Dedifferentiated amniotic fluid mesenchymal stem cell (primary cell): ENCODE measurements around the gene ICAM3.
"Not testable (repeated sequence)": the region's sequence is repeated elsewhere in the genome, so short reads cannot be mapped to it uniquely, and the experiment has no call there.

Source experiments
- DNase-seq: peaks from one replicate; pipeline ENCODE4 v3.0.0-alpha.2; 2016; ENCODE audit errors: extremely low spot score

The ICAM3 gene, protein sequence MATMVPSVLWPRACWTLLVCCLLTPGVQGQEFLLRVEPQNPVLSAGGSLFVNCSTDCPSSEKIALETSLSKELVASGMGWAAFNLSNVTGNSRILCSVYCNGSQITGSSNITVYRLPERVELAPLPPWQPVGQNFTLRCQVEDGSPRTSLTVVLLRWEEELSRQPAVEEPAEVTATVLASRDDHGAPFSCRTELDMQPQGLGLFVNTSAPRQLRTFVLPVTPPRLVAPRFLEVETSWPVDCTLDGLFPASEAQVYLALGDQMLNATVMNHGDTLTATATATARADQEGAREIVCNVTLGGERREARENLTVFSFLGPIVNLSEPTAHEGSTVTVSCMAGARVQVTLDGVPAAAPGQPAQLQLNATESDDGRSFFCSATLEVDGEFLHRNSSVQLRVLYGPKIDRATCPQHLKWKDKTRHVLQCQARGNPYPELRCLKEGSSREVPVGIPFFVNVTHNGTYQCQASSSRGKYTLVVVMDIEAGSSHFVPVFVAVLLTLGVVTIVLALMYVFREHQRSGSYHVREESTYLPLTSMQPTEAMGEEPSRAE

DNA sequence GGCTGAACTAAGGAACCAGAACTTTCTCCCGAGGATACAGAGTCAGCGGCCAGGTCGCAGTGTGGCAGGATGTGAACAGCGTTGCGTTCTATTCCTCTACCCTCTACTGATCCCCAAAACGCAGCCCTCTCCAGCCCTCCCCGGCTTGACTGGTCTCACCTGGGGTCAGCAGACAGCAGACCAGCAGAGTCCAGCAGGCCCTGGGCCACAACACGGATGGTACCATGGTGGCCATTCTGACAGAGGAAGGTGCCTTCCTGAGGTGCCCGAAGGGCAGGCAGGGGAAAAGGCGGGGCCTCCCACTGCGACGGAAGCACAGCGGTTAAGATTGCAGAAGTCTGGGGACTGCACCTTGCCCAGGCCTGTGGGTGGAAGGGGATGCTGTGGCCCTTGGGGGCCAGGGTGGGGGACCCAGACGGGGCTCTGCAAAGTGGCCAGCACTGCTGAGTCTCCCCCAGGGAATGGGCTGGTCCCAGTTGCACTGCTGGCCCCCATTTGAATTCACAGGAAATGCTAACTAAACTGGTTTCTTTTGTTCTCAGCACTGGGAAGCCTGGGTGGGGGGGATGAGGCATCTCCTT, at the start of gene ICAM3:
Gene ICAM3, minus strand, starts transcription at position 245 of the 581 bp plus-strand sequence. Its CDS starts 10 bp downstream, at position 235.
- no peak for DNase-seq

DNA sequence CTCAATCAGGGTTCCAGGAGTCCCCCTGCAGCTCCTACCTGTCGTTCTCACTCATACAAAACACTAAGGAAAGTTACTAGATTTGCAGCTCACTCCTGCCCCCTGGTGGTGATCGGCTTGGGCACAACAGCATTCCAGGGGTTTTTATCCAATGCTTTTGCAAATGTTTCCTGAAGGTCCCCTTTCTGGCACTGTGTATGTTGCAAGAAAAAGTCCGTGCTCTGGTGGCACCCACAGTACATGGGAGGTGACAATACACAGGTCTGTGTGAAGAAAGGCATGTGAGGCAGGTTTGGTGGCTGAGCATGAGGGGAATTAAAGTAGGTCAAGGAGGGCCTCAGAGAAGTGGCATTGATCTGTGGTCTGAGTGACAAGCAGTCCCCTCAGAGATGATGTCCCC, 49.5 kb upstream of the ICAM3 start:
- peak; percentile 76 for DNase-seq

DNA sequence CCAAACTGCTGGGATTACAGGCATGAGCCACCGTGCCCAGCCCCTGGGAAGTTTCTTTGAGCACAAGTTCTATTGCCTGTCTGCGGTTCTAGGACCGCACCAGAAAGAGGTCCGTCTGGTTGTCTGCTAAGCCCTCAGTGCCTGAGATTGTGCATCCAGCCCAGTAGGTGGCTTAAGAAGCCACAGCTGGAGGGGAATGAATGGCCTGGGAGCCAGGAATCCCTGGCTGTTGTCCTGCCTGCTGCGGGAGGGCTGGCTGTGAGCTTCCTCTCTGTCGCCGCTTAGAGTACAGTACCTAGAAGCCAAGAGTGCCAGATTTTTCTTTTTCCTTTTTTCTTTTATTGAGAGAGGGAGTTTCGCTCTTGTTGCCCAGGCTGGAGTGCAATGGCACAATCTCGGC, 45.2 kb upstream of the ICAM3 start:
- DNase-seq: no peak

DNA sequence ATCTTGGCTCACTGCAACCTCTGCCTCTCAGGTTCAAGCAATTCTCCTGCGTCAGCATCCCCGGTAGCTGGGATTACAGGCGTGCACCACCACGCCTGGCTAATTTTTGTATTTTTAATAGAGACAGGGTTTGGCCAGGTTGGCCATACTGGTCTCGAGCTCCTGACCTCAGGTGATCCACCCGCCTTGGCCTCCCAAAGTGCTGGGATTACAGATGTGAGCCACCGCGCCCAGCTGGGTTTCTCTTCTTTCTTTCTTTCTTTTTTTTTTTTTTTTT, 43.7 kb upstream of the ICAM3 start:
- DNase-seq: not testable (repeated sequence)

DNA sequence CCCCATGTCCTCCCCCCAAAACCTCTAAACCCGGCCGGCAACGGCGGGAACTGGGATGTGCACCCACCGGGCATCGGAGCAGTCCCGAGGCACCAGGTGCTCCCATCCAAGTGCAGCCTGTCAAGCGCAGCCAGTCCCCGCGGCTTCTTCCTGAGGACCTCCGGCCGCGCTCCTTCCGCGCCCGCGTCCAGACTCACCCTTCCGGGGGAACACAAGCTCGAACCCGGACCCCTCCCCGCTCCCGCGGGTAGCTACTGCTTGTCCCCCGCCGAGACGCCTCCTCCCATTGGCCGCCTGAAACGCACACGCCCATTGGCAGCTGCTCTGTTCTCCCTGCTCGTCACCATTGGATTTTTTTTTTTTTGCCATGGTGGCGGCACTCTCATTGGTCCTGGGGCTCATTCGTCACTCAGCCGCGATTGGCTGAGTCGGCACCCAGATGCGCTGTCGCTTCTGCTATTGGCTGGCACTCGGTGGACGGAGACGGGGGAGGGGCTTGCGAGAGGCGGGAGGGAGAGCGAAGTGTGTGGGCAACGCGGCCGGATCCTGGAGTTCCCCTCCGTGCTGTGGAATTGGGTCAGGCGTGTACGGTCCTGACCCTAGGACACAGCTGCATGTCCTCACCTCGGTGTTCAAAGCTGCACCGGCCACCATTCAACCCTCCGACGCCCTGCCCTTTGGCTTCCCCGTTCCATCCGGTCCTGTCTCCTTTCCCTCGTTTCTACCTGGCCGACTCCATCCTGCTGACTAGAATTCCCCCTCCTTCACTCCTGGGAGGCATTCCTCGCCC, 41.1 kb upstream of the ICAM3 start, which contains the start of gene TYK2:
Gene TYK2, minus strand, starts transcription at position 260 of the 790 bp plus-strand sequence. CDS start 2,166 bp downstream, outside the sequence.
- DNase-seq: peak; percentile 98

DNA sequence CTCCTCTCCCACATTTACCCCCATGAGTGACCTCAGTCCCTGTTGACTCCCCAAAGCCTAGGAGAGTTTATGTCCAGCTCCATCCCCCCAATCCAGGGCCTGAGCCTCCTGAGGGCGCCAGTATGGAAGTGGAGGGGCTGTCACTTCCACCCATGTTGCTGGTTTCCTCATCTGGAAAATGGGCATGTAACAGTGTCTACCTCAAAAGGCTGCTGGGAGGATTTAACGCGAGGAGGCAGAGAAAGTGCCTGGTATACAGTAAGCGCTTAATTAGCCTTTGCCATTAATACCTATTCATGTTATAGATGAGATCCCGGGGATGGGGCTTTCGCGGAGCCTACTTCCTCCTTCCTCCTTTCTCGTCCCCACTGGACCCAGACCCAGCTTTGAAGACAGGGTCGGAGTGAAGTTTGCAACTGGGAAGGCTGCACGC, 40.5 kb upstream of the ICAM3 start:
- no peak for DNase-seq

DNA sequence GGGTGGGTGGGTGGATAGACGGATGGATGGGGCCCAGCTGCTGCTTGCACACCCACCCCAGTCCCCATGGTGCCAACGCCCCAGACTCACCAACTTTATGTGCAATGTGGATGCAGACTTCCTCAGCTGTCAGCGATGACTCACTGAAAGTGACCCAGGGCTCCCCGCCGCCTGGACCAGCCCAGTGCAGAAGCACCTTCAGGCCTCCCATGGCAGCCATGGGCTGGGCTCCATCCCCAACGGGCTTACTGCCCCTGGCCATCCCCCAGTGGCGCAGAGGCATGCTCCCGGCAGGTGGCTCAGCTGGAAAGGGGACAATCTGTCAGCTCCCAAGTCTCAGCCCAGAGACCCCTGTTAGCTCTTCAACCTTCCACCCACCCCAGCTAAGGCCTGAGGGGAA, 38.7 kb upstream of the ICAM3 start:
- no peak for DNase-seq

DNA sequence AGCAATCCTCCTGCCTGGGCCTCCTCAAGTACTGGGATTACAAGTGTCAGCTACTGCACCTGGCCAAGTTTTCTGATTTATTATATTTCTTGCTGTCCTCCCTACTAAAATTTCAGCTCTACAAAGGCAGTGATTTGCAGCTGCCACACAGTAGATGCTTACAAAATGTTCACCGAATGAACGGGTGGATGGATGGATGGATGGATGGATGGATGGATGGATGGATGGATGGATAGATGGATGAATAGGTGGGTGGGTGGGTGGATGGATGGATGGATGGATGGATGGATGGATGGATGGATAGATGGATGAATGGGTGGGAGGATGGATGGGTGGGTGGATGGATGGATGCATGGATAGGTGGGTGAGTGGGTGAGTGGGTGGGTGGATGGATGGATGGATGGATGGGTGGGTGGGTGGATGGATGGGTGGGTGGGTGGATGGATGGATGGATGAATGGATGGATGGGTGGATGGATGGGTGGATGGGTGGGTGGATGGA, 37.8 kb upstream of the ICAM3 start:
- not testable (repeated sequence) for DNase-seq

DNA sequence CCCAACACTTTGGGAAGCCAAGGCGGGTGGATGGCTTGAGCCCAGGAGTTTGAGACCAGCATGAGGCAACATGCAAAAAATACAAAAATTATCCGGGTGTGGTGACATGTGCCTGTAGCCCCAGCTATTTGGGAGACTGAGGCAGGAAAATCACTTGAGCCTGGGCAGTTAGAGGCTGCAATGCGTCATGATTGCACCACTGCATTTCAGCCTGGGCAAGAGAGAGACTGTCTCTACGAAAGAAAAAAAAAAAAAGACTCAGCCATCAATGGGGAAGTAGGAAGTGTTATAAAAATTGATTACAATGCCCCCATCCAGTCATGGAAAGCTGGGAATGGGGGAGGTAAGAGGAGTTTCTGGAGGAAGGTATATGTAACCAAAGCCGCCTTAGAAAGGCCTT, 35.5 kb upstream of the ICAM3 start:
- DNase-seq: no peak

DNA sequence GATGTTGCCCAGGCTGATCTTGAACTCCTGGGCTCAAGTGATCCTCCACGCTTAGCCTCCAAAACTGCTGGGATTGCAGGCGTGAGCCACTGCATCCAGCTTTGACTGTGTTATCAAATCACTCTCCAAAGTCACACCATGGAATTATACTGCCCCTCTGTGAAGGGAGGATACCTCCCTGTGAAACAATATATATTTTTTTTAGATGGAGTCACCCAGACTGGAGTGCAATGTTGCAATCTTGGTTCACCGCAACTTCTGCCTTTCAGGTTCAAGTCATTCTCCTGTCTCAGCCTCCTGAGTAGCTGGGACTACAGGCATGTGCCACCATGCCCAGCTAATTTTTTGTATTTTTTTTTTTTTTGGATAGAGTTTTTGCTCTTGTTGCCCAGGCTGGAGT, 33.3 kb upstream of the ICAM3 start:
- no peak for DNase-seq

DNA sequence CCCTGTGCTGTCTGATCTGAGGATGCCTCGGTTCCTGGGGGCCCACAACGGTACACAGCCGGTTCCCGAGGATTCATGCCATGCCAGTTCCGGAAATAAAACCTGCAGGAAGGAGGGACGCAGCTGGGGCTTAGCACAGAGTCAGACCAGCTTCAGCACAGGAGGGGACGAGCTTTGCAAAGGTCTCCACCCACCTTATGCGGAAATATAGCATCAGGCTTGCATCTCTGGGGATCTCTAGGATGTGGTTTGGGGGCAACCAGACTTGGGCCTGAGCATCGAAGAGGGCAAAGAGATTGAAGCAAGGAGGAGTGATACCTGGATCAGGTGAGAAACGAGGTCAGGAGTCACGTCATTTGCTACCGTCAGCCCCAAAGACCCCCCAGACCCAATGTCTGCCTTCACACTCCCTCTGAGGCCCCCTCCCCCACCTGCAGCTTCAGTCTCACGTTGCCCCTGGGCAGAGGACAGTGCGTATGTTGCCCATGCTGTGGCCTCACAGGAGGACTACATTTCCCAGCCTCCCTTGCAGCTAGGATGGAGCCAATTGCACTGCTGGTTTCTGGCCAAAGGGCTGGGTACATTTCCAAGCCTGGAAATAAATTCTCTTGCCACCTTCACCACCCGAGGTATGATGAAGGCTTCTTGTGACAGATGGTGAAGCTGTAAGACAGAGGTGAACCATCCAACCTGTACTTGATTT, 28.8 kb upstream of the ICAM3 start:
- no peak for DNase-seq

DNA sequence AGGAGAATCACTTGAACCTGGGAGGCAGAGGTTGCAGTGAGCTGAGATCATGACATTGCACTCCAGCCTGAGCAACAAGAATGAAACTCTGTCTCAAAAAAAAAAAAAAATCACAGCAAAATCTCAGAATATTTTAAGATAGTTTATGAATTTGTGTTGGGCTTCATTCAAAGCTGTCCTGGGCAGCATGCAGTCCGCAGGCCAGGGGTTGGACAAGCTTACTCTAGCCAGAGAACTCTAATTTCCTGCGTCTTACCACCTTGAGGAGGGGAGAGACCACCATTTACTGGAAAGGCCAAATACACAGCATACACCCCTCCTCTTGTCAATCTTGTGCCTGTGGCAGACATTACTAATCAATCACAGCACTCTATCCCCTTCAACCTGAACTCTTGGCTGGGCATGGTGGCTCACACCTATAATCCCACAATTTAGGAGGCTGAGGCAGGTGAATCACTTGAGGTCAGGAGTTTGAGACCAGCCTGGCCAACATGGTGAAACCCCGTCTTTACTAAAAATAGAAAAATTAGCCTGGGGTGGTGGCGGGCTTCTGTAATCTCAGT, 27.6 kb upstream of the ICAM3 start:
- not testable (repeated sequence) for DNase-seq

DNA sequence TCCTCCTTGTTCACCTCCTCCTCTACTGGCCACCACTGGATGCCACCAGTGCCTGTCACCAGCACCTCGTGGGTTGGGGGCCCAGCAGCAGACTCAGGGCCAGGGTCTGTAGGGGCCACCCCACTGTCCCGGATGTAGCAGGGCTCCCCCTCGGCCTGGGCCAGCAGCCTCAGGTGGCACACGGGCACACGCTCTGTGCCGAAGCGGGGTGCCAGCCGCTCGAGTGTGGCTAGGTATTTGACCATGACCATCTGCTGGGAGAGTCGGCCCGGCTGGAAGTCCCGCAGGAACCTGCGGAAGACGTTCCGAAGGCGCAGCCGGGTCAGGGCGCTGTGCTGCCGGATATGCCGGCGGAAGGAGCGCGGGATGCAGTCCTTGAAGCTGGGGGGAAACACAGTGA, 26.1 kb upstream of the ICAM3 start:
- no peak for DNase-seq

DNA sequence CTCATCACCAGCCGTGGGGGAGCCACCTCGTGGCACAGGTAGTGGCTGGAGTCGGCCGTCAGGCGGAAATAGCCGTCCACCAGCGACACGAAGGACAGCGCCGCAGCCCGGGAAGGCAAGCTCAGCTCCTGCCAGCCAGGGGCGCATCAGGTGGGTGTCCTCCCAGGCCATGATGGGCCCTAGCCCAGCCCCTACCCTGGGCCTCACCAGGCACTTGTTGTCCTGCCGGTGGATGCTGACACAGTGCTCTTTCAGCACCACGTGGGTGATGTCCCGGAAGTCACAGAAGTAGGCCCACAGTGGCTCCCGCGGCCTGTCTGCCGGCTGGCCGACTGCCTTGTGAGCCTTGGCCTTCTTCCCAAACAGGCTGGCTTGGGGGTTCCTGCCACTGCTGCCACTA, 25.2 kb upstream of the ICAM3 start:
- no peak for DNase-seq

DNA sequence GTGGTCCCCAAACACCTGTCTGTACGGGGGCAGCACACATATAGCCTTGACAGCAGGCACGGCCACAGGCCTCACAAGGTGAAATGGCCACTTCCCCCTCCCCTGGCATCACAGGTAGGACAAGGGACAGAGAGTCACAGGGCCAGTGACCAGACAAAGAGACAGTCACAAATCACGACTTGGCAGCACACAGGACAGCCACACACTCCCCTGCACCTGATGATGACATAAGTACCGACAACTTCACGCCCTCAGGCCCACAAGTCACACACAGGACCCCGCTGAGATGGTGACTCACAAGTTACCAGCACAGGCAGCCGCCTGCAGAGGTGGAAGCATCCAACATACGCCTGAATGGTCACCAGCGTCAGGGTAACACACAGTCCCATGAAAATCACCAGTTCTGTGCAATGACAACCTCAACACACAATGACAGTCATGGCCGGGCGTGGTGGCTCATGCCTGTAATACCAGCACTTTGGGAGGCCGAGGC, 24.4 kb upstream of the ICAM3 start:
- DNase-seq: no peak

DNA sequence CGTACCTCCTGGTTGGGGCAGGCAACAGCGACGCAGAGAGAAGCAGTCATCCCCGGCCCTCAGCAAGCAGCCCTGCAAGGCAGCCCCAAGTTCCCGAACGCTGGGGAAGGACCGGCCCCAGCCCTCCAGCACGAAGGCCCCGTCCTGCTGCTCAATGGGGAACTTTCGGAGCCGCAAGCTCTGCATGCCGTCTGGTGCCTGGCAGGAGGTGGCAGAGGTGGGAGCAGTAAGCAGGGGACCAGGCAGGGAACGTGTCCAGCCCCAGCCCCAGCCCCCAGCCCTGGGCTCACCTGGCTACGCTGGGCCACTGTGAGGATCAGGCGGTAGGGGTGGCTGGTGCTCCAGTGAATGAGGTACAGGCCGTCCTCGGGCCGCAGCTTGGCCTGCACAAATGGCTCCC, 22.8 kb upstream of the ICAM3 start:
- no peak for DNase-seq

DNA sequence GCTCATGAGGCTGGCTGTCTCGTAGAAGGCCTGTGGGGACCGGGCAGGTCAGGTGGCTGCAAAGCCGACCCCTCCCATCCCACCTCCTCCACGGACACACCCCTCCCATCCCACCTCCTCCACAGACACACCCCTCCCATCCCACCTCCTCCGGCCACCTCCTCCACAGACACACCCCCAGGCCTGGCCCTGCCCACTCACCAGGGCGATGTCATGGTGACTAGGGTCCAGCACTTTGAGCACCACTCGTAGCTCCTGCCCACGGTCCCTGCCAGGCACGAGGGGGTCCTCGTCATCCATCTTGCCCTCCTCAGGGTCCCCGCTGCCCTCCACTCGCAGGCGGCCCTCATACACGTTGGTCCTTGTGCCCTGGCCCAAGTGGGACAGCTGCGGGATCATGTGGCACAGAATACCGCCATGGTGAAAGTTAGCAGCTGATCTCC, 22.2 kb upstream of the ICAM3 start:
- no peak for DNase-seq

DNA sequence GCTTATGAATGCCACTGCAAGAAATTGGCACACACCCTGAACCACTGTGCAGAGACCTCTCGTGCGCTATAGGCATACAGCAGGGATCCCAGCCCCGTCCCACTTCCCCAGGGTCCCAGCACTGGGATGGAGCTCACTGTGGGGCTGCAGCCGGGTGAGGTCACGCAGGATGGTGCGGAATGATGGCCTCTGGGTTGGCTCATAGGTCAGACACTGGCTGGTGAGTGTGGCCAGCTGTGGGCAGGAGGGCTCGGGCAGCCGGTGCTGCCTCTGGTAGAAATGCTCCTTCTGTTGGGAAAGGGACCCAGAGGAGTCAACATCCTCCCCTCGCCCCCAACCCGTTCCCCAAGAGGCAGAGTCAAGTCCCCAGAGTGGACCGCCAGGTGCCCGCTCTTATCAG, 17.0 kb upstream of the ICAM3 start:
- no peak for DNase-seq

DNA sequence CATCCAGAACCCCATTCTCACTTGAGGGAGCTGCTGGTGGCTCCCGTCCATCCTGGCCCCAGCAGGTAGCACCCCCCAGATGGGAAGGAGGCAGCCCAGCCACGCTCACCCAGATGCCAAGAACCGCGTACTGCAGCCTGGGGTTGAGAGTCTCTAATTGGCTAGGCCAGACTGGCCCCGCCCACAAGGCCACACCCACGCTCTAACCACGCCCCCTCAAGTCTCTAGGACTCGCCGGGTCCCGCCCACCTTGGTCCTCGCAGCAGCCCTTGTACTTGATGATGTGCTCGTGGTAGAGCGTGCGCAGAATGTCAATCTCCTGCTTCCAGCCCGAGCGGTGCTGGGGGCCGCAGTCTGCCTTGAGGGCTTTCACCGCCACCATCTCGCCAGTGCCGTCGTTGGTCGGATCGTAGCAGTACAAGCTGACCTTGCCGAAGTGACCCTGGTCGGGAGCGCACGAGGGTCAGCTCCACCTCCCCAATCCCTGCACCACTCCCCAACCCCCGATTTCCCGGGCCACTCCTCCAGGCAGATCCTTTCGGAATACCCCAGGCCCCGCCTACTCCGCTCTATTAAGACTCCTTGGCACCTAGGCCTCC, 14.5 kb upstream of the ICAM3 start:
- no peak for DNase-seq

DNA sequence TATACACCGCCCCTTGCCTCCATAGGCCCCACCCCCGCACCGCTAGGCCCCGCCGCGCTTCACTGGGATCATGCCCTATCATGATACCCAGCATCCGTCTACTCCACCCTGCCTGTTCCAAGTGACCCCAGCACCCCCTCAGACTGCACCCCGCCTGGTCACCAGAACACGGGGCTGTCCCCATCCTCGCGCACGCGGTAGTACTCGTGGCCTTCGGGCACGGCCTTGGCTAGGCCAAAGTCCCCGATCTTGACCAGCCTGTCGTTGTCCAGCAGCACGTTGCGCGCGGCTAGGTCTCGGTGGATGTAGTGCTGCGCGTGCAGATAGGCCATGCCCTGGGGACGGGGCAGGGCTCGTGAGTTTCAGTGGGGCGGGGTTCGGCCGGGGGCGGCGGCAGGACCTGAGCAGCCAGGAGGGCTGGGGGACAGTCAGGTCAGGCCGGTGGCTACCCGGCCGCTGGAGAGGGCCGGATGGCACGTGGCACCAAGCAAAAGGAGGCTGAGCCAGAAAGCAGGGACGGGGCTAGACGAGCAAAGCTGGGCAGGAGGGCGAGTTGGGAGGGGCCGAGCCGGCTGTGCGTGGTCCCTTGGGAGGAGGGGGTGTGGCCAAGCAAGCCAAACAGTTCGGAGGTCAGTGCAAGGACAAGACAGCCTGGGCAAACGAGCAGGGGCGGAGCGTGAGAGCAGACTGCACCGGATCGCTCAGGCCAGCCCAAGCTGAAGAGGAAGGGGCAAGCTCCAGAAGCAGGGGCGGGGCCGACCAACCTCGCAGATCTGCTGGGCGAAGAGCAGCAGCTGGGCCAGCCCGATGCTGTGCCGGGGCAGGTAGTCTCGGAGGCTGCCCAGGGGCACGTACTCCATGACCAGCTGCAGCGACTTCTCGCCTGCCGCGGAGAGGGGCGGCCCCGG, 13.6 kb upstream of the ICAM3 start:
- no peak for DNase-seq
